ENCODE data around the gene SRCIN1. TPM values are rescaled to one million over a fixed set of nuclear protein-coding genes. Genes with fewer than 3 reads are reported as not detected.
"Not testable (repeated sequence)": the region's sequence is repeated elsewhere in the genome, so short reads cannot be mapped to it uniquely, and the experiment has no call there.

SRCIN1 gene
- total RNA-seq, 2 donors from 2014 or later, result 2.4 to 4.8 TPM

DNA sequence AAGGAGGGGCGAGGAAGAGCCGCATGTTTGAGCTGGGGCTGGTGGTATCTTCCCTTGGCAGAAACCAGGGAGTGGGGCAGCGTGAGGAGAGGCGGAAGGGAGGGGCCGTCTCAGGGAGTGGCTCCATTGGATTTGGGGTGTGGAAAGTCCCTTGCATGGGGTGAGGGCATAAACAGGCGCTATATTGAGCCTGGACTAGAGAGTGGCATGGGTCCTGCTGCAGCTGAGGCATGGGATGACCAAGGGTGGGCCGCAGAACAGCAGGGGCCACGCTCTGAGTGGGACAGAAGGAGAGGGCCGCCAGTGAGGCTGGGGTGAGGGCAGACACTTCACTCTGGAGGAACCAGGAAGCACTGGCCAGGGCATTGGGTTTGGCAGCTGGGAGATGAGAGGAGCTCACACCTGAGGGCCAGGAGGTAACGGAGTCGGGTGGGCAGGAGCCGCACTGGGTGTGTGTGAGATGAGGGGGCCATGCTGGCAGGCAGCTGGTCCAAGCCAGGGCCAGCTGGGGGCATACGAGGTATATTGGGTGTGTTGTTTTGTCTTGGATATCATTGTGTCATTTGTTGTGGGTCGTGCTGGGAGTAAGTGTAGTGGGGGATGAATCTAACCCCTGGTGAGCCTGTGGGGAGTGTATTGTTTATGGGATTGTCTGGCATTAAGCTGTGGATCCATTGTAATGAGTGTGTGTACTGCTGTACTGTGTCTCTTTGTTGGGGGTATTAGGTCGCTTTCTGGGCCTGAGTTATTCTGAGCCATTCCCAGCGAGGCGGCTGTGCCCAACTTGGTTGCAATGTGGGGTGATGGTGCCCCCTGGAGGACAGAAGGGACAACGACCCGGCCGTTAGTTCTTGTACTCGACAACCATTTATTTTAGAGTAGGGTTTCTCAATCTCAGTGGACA, 121.3 kb downstream of the SRCIN1 start:
- not testable (repeated sequence) for H3K27ac ChIP-seq; H3K36me3 ChIP-seq; H3K9me3 ChIP-seq; H3K4me3 ChIP-seq; H3K27me3 ChIP-seq (replicated peaks; ENCODE audit: insufficient read depth); H3K4me1 ChIP-seq (replicated peaks)
- 38% methylated on average over 21 of the region's 21 CpGs for WGBS
- DNase-seq (ENCODE audit: low spot score), result peak; percentile 60
- TF ChIP-seq, protein P1, sequence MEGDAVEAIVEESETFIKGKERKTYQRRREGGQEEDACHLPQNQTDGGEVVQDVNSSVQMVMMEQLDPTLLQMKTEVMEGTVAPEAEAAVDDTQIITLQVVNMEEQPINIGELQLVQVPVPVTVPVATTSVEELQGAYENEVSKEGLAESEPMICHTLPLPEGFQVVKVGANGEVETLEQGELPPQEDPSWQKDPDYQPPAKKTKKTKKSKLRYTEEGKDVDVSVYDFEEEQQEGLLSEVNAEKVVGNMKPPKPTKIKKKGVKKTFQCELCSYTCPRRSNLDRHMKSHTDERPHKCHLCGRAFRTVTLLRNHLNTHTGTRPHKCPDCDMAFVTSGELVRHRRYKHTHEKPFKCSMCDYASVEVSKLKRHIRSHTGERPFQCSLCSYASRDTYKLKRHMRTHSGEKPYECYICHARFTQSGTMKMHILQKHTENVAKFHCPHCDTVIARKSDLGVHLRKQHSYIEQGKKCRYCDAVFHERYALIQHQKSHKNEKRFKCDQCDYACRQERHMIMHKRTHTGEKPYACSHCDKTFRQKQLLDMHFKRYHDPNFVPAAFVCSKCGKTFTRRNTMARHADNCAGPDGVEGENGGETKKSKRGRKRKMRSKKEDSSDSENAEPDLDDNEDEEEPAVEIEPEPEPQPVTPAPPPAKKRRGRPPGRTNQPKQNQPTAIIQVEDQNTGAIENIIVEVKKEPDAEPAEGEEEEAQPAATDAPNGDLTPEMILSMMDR (IDR thresholded peaks at IDR 0.05), result peak; percentile 73 to 89 (median 87)
- TF ChIP-seq POLR2AphosphoS5 (IDR thresholded peaks at IDR 0.05), result peak; percentile 28
- intact Hi-C loops (cut with DNase I), result loop anchor here (5.0 to 10.0 kb wide), 3 partner anchors 42 to 130 kb away; partner anchors contain the start of gene SOCS7

DNA sequence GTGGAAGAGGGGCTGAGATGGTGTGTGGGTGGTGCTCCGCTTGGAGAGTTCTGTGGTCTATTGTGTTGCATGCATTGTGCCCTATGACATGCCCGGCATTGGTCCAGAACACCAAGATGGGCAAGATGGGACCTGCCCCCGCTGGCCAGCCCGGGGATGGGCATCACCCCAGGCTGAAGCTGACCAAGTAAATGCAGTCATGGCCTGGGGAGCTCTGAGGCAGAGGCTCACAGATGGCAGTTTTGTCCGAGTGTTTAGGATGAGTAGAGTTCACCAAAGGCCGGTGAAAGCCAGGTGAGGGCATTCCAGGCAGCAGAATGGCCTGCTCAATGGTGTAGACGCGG, 123.1 kb downstream of the SRCIN1 start:
- not testable (repeated sequence) for H3K27me3 ChIP-seq (replicated peaks; ENCODE audit: insufficient read depth); H3K4me1 ChIP-seq (replicated peaks); DNase-seq (ENCODE audit: low spot score); H3K9me3 ChIP-seq; H3K27ac ChIP-seq; H3K4me3 ChIP-seq; H3K36me3 ChIP-seq
- intact Hi-C loops (cut with DNase I), result loop anchor here (5.0 to 10.0 kb wide), 2 partner anchors 60 to 128 kb away; partner anchors contain the start of gene SOCS7
- WGBS, result 64% methylated on average over 8 of the region's 8 CpGs

DNA sequence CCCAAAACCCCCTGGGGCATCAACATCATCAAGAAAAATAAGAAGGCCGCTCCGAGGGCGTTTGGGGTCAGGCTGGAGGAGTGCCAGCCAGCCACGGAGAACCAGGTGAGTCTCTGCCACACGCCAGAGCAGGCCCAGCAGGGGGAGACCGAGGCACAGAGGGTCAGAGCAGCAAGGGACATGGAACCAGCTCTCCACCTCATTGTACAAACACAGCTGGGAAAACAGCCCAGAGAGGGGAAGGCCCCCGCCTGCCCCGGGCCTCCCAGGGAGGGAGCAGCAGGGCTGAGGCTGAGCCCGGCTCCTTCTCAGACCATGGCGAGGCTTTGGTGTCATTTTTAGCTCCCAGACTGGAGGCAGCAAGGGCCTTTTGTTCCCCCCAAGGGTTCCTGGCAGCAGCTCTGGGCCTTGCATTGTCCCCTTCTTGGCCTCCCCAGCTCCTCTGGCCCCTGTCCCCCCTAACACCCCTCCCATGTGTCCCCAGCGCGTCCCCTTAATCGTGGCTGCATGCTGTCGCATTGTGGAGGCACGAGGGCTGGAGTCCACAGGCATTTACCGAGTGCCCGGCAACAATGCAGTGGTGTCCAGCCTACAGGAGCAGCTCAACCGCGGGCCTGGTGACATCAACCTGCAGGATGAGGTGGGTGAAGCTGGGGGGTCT, 123.6 kb downstream of the SRCIN1 start:
- 45% methylated on average over 18 of the region's 19 CpGs for WGBS
- not testable (repeated sequence) for DNase-seq (ENCODE audit: low spot score); H3K27me3 ChIP-seq (replicated peaks; ENCODE audit: insufficient read depth); H3K9me3 ChIP-seq; H3K27ac ChIP-seq; H3K4me3 ChIP-seq; H3K4me1 ChIP-seq (replicated peaks); H3K36me3 ChIP-seq
- intact Hi-C loops (cut with DNase I), result loop anchor here (5.0 to 10.0 kb wide), 2 partner anchors 60 to 127 kb away; partner anchors contain the start of gene SOCS7

Other genes with a start within 250 kb of the SRCIN1 start
- gene ARHGAP23, start 177.5 kb downstream of the SRCIN1 start, total RNA-seq, result 100 to 1,000 TPM in 1 of 2 donors, 10 to 100 TPM in 1; 27.3 to 204 TPM
- gene EPOP, start 69.0 kb upstream of the SRCIN1 start, total RNA-seq, result 10 to 100 TPM in 1 of 2 donors, 1 to 10 TPM in 1; 4.1 to 11.0 TPM
- 100 to 1,000 TPM in 1 of 2 donors, 10 to 100 TPM in 1; 69.1 to 142 TPM for gene MLLT6, start 99.3 kb upstream of the SRCIN1 start, total RNA-seq
- 10 to 100 TPM; 17.1 to 17.8 TPM for gene CISD3, start 124.4 kb upstream of the SRCIN1 start, total RNA-seq
- 10 to 100 TPM; 17.1 to 17.8 TPM for gene PCGF2, start 142.4 kb upstream of the SRCIN1 start, total RNA-seq
- 100 to 1,000 TPM; 116 to 192 TPM for gene PSMB3, start 146.8 kb upstream of the SRCIN1 start, total RNA-seq
- 10 to 100 TPM; 46.2 to 65.2 TPM for gene PIP4K2B, start 193.6 kb upstream of the SRCIN1 start, total RNA-seq
- 10 to 100 TPM; 21.9 to 23.3 TPM for gene CWC25, start 219.4 kb upstream of the SRCIN1 start, total RNA-seq
- gene RPL23, start 247.8 kb upstream of the SRCIN1 start, total RNA-seq, result 1,000 to 10,000 TPM; 1,006 to 2,029 TPM